ENCODE data around the gene ARHGAP29.

Gene ARHGAP29, protein sequence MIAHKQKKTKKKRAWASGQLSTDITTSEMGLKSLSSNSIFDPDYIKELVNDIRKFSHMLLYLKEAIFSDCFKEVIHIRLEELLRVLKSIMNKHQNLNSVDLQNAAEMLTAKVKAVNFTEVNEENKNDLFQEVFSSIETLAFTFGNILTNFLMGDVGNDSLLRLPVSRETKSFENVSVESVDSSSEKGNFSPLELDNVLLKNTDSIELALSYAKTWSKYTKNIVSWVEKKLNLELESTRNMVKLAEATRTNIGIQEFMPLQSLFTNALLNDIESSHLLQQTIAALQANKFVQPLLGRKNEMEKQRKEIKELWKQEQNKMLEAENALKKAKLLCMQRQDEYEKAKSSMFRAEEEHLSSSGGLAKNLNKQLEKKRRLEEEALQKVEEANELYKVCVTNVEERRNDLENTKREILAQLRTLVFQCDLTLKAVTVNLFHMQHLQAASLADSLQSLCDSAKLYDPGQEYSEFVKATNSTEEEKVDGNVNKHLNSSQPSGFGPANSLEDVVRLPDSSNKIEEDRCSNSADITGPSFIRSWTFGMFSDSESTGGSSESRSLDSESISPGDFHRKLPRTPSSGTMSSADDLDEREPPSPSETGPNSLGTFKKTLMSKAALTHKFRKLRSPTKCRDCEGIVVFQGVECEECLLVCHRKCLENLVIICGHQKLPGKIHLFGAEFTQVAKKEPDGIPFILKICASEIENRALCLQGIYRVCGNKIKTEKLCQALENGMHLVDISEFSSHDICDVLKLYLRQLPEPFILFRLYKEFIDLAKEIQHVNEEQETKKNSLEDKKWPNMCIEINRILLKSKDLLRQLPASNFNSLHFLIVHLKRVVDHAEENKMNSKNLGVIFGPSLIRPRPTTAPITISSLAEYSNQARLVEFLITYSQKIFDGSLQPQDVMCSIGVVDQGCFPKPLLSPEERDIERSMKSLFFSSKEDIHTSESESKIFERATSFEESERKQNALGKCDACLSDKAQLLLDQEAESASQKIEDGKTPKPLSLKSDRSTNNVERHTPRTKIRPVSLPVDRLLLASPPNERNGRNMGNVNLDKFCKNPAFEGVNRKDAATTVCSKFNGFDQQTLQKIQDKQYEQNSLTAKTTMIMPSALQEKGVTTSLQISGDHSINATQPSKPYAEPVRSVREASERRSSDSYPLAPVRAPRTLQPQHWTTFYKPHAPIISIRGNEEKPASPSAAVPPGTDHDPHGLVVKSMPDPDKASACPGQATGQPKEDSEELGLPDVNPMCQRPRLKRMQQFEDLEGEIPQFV

GRCh38 chr1:94237291-94238226 is at the start of gene ARHGAP29:
ARHGAP29 (minus strand) TSS chr1:94237584; CDS start chr1:94231611, 5,973 bp downstream.
- no peak for FAIRE-seq

DNA sequence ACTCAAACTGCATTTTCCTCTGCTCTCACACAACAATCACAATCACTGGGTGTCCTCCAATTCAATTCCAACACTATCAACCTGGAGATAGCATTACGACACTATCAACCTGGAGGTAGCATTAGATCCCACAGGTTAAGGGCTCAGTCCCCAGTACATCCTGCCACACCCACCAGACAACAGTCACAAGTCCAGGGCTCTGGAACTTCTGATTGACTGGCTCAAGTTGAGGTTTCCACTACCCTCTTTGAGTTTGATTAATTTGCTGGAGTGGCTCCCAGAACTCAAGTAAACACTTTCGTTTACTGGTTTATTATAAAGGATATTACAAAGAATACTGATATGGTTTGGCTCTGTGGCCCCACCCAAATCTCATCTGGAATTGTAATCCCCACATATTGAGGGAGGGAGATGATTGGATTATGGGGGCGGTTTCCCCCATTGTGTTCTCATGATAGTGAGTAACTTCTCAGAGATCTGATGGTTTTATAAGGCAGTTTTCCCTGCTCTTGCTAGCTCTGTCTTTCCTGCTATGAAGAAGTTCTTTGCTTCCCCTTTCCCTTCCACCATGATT is 49.6 kb upstream of the ARHGAP29 start:
- FAIRE-seq, result no peak

- FAIRE-seq, result no peak
Measured at GRCh38 chr1:94285031-94285654, 47.8 kb upstream of the ARHGAP29 start.

- FAIRE-seq, result no peak
Measured at GRCh38 chr1:94284476-94284875, 47.1 kb upstream of the ARHGAP29 start.

DNA sequence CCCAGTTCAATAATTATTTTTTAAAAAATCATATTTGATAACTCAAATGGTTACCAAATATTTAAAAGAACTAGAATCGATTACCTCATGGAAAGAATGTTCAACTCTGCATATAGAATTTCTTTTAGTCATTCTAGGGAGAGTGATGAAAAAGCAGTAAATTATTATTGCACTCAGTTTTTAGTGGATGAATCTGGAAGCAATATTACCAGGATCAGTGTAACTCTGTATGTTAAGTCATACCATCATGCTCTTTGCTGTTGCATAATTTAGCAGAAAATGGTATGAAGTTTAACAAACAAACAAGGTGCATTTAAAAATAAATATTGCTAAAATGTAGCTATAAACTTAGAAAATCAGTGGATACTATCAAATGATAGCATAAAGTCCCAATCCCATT is 46.1 kb upstream of the ARHGAP29 start:
- no peak for FAIRE-seq

DNA sequence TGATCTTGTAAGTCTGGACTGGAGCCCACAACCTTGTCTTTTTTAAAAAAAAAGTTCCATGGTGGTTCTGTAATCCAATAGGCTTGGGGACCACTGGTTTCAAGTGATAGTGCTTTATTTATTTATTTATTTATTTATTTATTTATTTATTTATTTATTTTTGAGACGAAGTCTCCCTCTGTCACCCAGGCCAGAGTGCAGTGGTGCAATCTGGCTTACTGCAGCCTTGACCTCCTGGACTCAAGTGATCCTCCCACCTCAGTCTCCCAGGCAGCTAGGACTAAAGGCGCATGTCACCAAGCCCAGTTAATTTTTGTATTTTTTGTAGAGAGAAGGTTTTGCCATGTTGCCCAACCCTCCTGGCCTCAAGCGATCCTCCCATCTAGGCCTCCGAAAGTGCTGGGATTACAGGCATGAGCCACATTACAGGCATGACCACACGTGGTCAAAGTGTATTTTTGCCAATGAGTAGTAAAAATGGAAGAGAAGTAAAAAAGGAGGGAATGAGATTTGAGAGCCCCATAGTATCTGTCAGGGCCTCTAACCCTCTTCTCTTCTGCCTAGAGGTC is 44.8 kb upstream of the ARHGAP29 start:
- FAIRE-seq, result no peak

GRCh38 chr1:94281361-94282142 is 44.2 kb upstream of the ARHGAP29 start:
- no peak for FAIRE-seq

DNA sequence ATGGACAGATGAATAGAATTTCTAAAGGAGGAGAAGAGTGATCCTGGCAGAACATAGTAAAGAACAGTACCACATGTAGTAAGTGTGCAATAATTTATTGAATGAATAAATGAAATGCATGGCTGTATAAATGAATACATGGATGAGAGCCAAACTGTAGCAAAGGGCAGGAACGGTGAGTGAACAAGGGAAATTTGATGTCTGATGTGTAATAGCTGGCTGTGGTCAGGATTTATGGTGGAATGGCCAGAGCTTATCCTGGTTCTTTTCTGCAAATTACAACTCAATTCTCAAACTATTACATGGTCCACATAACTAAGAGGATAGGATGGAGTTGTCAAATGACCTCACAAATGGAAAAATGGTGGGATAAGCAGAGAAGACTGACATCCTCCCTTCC is 43.2 kb upstream of the ARHGAP29 start:
- no peak for FAIRE-seq

GRCh38 chr1:94279462-94279861 is 42.1 kb upstream of the ARHGAP29 start:
- FAIRE-seq, result no peak

- FAIRE-seq, result no peak
Measured at GRCh38 chr1:94279038-94279437, 41.7 kb upstream of the ARHGAP29 start.

DNA sequence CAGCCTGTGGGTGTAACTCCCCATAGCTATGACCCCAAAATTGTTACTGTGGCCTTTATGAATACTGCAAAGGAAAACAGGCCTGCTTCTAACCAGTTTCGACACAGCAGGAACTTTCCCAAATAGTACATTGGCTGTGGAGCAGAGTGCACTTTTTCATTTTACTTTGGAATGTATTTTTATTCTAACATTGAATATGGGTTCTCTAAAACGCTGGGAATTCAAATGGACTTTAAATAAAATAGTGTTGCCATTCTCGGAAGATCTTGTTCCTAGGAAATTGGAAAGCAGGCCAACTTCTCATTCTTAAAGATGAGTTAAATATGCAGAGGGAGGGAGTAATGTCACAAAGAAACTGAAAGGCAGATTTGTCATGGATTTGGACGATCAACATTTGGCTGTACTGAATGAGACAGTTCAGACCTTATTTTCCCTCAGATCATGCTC is 39.6 kb upstream of the ARHGAP29 start:
- FAIRE-seq, result no peak

GRCh38 chr1:94275083-94275482 is 37.7 kb upstream of the ARHGAP29 start:
- FAIRE-seq, result no peak

GRCh38 chr1:94274561-94274960 is 37.2 kb upstream of the ARHGAP29 start:
- FAIRE-seq, result no peak

DNA sequence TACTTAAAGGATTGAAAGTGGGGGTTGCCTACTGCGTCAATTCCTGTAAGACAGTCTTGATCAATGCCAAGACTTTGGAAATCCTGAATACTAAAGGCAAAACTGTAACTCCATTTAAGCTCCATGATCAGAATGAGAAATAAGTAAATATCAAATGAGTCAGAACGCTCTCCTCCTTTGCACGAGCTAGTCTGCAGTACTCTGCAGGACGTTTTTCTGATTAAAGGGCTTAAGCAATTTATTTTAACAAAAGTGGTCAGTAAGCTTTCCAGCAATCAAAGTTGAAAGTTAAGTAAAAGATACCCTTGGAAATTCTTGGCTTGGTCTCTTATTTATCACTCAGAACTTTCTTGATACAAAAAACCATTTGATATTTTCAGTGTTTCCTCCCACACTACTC is 35.7 kb upstream of the ARHGAP29 start:
- FAIRE-seq, result no peak

- FAIRE-seq, result no peak
Measured at GRCh38 chr1:94272388-94272787, 35.0 kb upstream of the ARHGAP29 start.

GRCh38 chr1:94271373-94271772 is 34.0 kb upstream of the ARHGAP29 start:
- FAIRE-seq, result no peak

GRCh38 chr1:94270801-94271203 is 33.4 kb upstream of the ARHGAP29 start:
- FAIRE-seq, result no peak

DNA sequence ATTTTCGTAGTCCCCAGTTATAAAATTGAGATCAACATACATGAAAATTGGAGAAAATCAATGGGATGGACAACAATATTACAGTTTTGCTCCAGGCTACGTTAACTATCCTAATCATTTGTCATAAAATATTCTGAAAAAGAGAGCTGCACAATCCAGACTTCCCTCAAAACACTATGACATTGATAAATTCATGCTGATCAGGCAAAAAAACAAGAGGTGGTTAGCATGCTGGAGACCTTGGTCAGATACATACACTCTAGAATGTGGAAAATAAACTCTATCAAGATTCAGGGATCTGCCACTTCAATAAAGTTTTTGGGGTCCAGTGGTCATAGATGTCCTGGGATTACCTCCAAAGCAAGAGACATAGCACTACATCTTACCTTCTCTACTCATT is 32.5 kb upstream of the ARHGAP29 start:
- no peak for FAIRE-seq

GRCh38 chr1:94265906-94266305 is 28.5 kb upstream of the ARHGAP29 start:
- FAIRE-seq, result no peak

- no peak for FAIRE-seq
Measured at GRCh38 chr1:94265011-94265422, 27.6 kb upstream of the ARHGAP29 start.

Measured in islet of Langerhans (tissue), 1 donor.